Measurements from ENCODE around the gene NELFE. TPM values are rescaled to one million over a fixed set of nuclear protein-coding genes. Genes with fewer than 3 reads are reported as not detected.
"Not testable (repeated sequence)": the region's sequence is repeated elsewhere in the genome, so short reads cannot be mapped to it uniquely, and the experiment has no call there.

NELFE gene
- total RNA-seq, 1 experiment from 2014 or later: 91.4 TPM

DNA sequence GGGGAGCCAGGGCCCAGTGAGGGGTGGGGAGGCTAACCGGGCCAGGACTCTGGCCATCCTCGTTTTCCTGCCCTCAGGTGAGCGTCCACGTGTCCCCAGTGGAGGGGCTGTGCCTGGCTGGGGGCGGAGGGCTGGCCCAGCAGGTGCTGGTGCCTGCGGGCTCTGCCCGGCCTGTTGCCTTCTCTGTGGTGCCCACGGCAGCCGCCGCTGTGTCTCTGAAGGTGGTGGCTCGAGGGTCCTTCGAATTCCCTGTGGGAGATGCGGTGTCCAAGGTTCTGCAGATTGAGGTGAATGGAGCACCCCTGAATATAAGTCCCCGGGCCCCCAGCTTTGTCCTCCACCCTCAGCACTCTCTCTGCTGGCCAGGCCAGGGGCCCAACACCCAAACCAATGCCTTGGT is 35.6 kb upstream of the NELFE start:
- H3K23me2 ChIP-seq (ENCODE audit: insufficient read length, low read depth, low read length, poor library complexity, severe bottlenecking); H4K5ac ChIP-seq (ENCODE audit: insufficient read length, low read depth, low read length); H3K36me3 Mint-ChIP-seq (ENCODE audit: insufficient read depth in 1 of 3, low read depth in 3 of 3); H2BK20ac ChIP-seq (ENCODE audit: low read depth, low read length, poor library complexity, severe bottlenecking); H3K4me2 ChIP-seq (ENCODE audit: insufficient read depth, insufficient read length, low read length); H4K8ac ChIP-seq (replicated peaks; ENCODE audit: insufficient read length, low read depth, low read length); H4K20me1 ChIP-seq (ENCODE audit: control insufficient read depth, insufficient read depth, insufficient read length); H4K91ac ChIP-seq (ENCODE audit: insufficient read length, low read depth, low read length); H3K56ac ChIP-seq (ENCODE audit: insufficient read length, low read depth, low read length); H3K79me1 ChIP-seq (ENCODE audit: insufficient read depth, low read depth, low read length, poor library complexity, severe bottlenecking); H3K79me2 ChIP-seq (ENCODE audit: insufficient read depth, low read length); H3K4me3 Mint-ChIP-seq; H3K27ac Mint-ChIP-seq; H2BK120ac ChIP-seq (ENCODE audit: low read depth, low read length, poor library complexity, severe bottlenecking); H3K27ac ChIP-seq (ENCODE audit: insufficient read length, low read depth, low read length); H2AK5ac ChIP-seq (ENCODE audit: insufficient read length, low read length); H2BK5ac ChIP-seq (ENCODE audit: insufficient read length, low read length); H3K23ac ChIP-seq (ENCODE audit: insufficient read length, low read depth, low read length); H3K9me3 ChIP-seq (ENCODE audit: control insufficient read depth, low read depth, low read length); H3K4ac ChIP-seq (ENCODE audit: low read depth, low read length); H3K27me3 ChIP-seq (ENCODE audit: insufficient read depth, low read length); H3K9ac ChIP-seq (ENCODE audit: extremely low read depth, insufficient read length, low read length); H2BK12ac ChIP-seq (ENCODE audit: insufficient read length, low read depth, low read length); H3K14ac ChIP-seq (ENCODE audit: insufficient read depth, low read length); H3K4me1 Mint-ChIP-seq; H3K18ac ChIP-seq (ENCODE audit: insufficient read length, low read depth, low read length); H3K27me3 Mint-ChIP-seq (ENCODE audit: low read depth); H3T11ph ChIP-seq (ENCODE audit: low read length); H3K4me1 ChIP-seq (ENCODE audit: insufficient read depth, low read length); H3K9me3 Mint-ChIP-seq; H2BK15ac ChIP-seq (ENCODE audit: low read depth, low read length); DNase-seq; H2AFZ ChIP-seq (ENCODE audit: low read length): not testable (repeated sequence)
- WGBS (ENCODE audit: extremely low coverage, insufficient read length, low lambda C conversion rate): no CpG with 5 or more reads among the region's 14 CpGs

GRCh38 chr6:31989363-31989762 is 30.6 kb upstream of the NELFE start:
- DNase-seq: not testable (repeated sequence)

More at GRCh38 chr6:31989363-31989762, 30.6 kb upstream of the NELFE start:
- not testable (repeated sequence) for H3K4ac ChIP-seq (ENCODE audit: low read depth, low read length); H3K9me3 Mint-ChIP-seq; H3K4me1 Mint-ChIP-seq; H3T11ph ChIP-seq (ENCODE audit: low read length); H3K23me2 ChIP-seq (ENCODE audit: insufficient read length, low read depth, low read length, poor library complexity, severe bottlenecking); H3K36me3 Mint-ChIP-seq (ENCODE audit: insufficient read depth in 1 of 3, low read depth in 3 of 3); H4K5ac ChIP-seq (ENCODE audit: insufficient read length, low read depth, low read length); H3K9me3 ChIP-seq (ENCODE audit: control insufficient read depth, low read depth, low read length); H4K91ac ChIP-seq (ENCODE audit: insufficient read length, low read depth, low read length); H3K18ac ChIP-seq (ENCODE audit: insufficient read length, low read depth, low read length); H3K27ac ChIP-seq (ENCODE audit: insufficient read length, low read depth, low read length); H2BK5ac ChIP-seq (ENCODE audit: insufficient read length, low read length); H2BK20ac ChIP-seq (ENCODE audit: low read depth, low read length, poor library complexity, severe bottlenecking); H3K14ac ChIP-seq (ENCODE audit: insufficient read depth, low read length); H3K23ac ChIP-seq (ENCODE audit: insufficient read length, low read depth, low read length); H3K27me3 Mint-ChIP-seq (ENCODE audit: low read depth); H2BK120ac ChIP-seq (ENCODE audit: low read depth, low read length, poor library complexity, severe bottlenecking); H3K79me1 ChIP-seq (ENCODE audit: insufficient read depth, low read depth, low read length, poor library complexity, severe bottlenecking); H3K4me1 ChIP-seq (ENCODE audit: insufficient read depth, low read length); H2AFZ ChIP-seq (ENCODE audit: low read length); H3K4me3 Mint-ChIP-seq; H3K27me3 ChIP-seq (ENCODE audit: insufficient read depth, low read length); H2BK12ac ChIP-seq (ENCODE audit: insufficient read length, low read depth, low read length); H2AK5ac ChIP-seq (ENCODE audit: insufficient read length, low read length); H3K9ac ChIP-seq (ENCODE audit: extremely low read depth, insufficient read length, low read length); H4K8ac ChIP-seq (replicated peaks; ENCODE audit: insufficient read length, low read depth, low read length); H2BK15ac ChIP-seq (ENCODE audit: low read depth, low read length); H3K4me2 ChIP-seq (ENCODE audit: insufficient read depth, insufficient read length, low read length); H4K20me1 ChIP-seq (ENCODE audit: control insufficient read depth, insufficient read depth, insufficient read length); H3K56ac ChIP-seq (ENCODE audit: insufficient read length, low read depth, low read length); H3K79me2 ChIP-seq (ENCODE audit: insufficient read depth, low read length); H3K27ac Mint-ChIP-seq
- no CpG with 5 or more reads among the region's 10 CpGs for WGBS (ENCODE audit: extremely low coverage, insufficient read length, low lambda C conversion rate)

All from H9 (cell line).